GM18498 (cell line): Measurements from ENCODE around the gene CDKN1B.
"Not testable (repeated sequence)": the region's sequence is repeated elsewhere in the genome, so short reads cannot be mapped to it uniquely, and the experiment has no call there.

Source experiments
- ATAC-seq: cut with Tn5 transposase; IDR thresholded peaks from one replicate; pipeline ENCODE4 v1.9.1; 2021; ENCODE audit warnings: mild to moderate bottlenecking, moderate library complexity; ENCODE audit not compliant: unreplicated experiment

CDKN1B gene

GRCh38 chr12:12723681-12724420 is 6.7 kb downstream of the CDKN1B start:
- ATAC-seq: no peak

GRCh38 chr12:12724421-12725085 is 7.4 kb downstream of the CDKN1B start:
- peak; percentile 19 for ATAC-seq

GRCh38 chr12:12725086-12725955 is 8.2 kb downstream of the CDKN1B start:
- peak; percentile 61 for ATAC-seq

GRCh38 chr12:12725956-12726554 is 8.9 kb downstream of the CDKN1B start:
- ATAC-seq: no peak

- no peak for ATAC-seq
Measured at GRCh38 chr12:12726555-12727093, 9.5 kb downstream of the CDKN1B start.

- no peak for ATAC-seq
Measured at GRCh38 chr12:12731178-12731577, 14.0 kb downstream of the CDKN1B start.

- ATAC-seq: no peak
Measured at GRCh38 chr12:12731785-12732184, 14.6 kb downstream of the CDKN1B start.

- no peak for ATAC-seq
Measured at GRCh38 chr12:12733118-12733517, 15.9 kb downstream of the CDKN1B start.

- ATAC-seq: no peak
Measured at GRCh38 chr12:12734054-12734453, 16.9 kb downstream of the CDKN1B start.

GRCh38 chr12:12734561-12735071 is 17.4 kb downstream of the CDKN1B start:
- ATAC-seq: no peak

- ATAC-seq: no peak
Measured at GRCh38 chr12:12735301-12735700, 18.1 kb downstream of the CDKN1B start.

GRCh38 chr12:12736759-12737676 is 19.9 kb downstream of the CDKN1B start:
- peak; percentile 73 for ATAC-seq

- not testable (repeated sequence) for ATAC-seq
Measured at GRCh38 chr12:12738152-12738551, 21.0 kb downstream of the CDKN1B start.

- no peak for ATAC-seq
Measured at GRCh38 chr12:12741660-12742059, 24.5 kb downstream of the CDKN1B start.

- ATAC-seq: no peak
Measured at GRCh38 chr12:12744546-12745305, 27.6 kb downstream of the CDKN1B start.

GRCh38 chr12:12745576-12746211 is 28.5 kb downstream of the CDKN1B start:
- no peak for ATAC-seq

GRCh38 chr12:12747278-12747677 is 30.1 kb downstream of the CDKN1B start:
- no peak for ATAC-seq

- no peak for ATAC-seq
Measured at GRCh38 chr12:12748044-12748443, 30.9 kb downstream of the CDKN1B start.
